Keratinocyte (primary cell): ENCODE results near the gene TYR.

Source experiments
- EZH2 ChIP-seq: IDR thresholded peaks from one replicate; pipeline ENCODE4 v1.6.1; 2012; ENCODE audit warnings: inconsistent platforms, mild to moderate bottlenecking, low read length, moderate library complexity
- TF ChIP-seq, protein P1 (sequence below), 3 experiments: IDR thresholded peaks in 1 of 3; conservative IDR thresholded peaks in 1 of 3; optimal IDR thresholded peaks in 1 of 3; 2 replicates in 2 of 3; 3 replicates in 1 of 3; pipeline versions ENCODE3 to v1.5.1; 2011; ENCODE audit warnings: low read length in 3 of 3, mild to moderate bottlenecking in 3 of 3, moderate library complexity in 2 of 3, control low read depth in 1 of 3, inconsistent platforms in 1 of 3; ENCODE audit not compliant: insufficient read depth in 2 of 3; ENCODE audit errors: extremely low read depth in 1 of 3

DNA sequence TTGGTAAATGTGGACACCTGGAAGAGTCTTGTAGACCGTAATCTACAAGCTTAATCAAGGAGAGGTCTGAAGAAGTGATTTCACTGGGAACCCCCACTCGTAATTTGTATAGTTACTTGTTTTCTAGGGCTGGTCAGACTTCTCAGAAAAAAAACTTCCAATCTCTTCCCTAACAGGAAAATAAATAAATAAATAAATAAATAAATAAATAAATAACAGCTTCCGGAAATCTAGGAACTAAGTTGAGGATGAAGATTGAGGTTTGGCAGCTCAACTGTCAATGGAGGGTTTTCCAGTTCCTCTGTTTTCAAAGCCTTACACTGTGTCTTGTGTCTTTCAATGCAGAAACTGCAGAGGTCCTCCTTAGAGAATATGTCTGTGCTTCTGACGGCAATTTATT is 17.7 kb upstream of the TYR start:
- TF ChIP-seq, protein P1, sequence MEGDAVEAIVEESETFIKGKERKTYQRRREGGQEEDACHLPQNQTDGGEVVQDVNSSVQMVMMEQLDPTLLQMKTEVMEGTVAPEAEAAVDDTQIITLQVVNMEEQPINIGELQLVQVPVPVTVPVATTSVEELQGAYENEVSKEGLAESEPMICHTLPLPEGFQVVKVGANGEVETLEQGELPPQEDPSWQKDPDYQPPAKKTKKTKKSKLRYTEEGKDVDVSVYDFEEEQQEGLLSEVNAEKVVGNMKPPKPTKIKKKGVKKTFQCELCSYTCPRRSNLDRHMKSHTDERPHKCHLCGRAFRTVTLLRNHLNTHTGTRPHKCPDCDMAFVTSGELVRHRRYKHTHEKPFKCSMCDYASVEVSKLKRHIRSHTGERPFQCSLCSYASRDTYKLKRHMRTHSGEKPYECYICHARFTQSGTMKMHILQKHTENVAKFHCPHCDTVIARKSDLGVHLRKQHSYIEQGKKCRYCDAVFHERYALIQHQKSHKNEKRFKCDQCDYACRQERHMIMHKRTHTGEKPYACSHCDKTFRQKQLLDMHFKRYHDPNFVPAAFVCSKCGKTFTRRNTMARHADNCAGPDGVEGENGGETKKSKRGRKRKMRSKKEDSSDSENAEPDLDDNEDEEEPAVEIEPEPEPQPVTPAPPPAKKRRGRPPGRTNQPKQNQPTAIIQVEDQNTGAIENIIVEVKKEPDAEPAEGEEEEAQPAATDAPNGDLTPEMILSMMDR (optimal IDR thresholded peaks at IDR 0.05 in 1 of 3, IDR thresholded peaks at IDR 0.05 in 1 of 3, conservative IDR thresholded peaks at IDR 0.05 in 1 of 3; ENCODE audit: extremely low read depth in 1 of 3, insufficient read depth in 2 of 3, low read length in 3 of 3), result no peak
- TF ChIP-seq EZH2, result no peak
